Upper lobe of left lung (tissue), 4 donors: Measurements from ENCODE around the gene TLR10.

Experiments
- EP300 ChIP-seq, 4 donors: sonication (generic); formaldehyde crosslinking; IDR thresholded peaks; one replicate each; pipeline ENCODE4 v1.5.1; 2017; ENCODE audit warnings: antibody characterized with exemption in 4 of 4, control low read depth in 2 of 4
- POLR2A ChIP-seq, 4 donors: fragments of 450-650 bp; IDR thresholded peaks; one replicate each; pipeline ENCODE4 v1.5.1; 2016 to 2017; ENCODE audit warnings: antibody characterized with exemption in 4 of 4, mild to moderate bottlenecking in 2 of 4
- POLR2AphosphoS5 ChIP-seq, 2 donors: sonication (generic); formaldehyde crosslinking; IDR thresholded peaks; one replicate each; pipeline ENCODE4 v1.5.1; 2017; ENCODE audit warnings: antibody characterized with exemption in 2 of 2

DNA sequence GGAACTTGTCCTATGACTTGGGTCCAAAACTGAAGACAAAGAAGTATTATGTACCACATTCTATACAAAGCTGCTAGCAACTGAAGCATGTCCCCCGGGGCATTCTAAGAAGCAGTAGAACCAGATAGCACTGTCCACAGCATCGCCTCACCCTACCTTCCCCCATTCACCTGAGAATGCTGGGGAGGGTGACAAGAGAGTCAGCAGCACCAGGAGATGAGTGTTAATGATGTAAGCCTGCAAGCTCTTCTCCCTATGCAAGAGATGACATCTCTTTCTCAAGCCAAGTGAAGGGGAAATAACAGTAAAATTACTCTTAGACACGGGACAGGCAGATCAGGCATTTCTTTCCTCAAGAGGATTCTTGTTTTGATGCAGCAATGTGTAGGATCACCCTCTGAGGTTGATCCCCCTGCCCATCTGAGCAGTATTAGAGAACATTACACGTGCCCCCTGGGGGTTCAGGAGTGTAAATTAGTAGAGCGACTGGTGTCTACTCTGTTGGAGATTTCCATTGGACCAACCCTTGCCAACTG lies 35.7 kb upstream of the TLR10 start:
- TF ChIP-seq EP300 (IDR thresholded peaks at IDR 0.05) (no peak), POLR2AphosphoS5 (IDR thresholded peaks at IDR 0.05) (no peak), POLR2A (IDR thresholded peaks at IDR 0.05) (no peak)
